ENCODE data around the gene ADGRL1.
"Not testable (repeated sequence)": the region's sequence is repeated elsewhere in the genome, so short reads cannot be mapped to it uniquely, and the experiment has no call there.

ADGRL1 gene

GRCh38 chr19:14189415-14189814 is 16.6 kb downstream of the ADGRL1 start:
- no peak for DNase-seq (ENCODE audit: low spot score)

GRCh38 chr19:14188086-14188485 is 17.9 kb downstream of the ADGRL1 start:
- not testable (repeated sequence) for DNase-seq (ENCODE audit: low spot score)

- DNase-seq (ENCODE audit: low spot score), result no peak
Observed at GRCh38 chr19:14187561-14187960, 18.4 kb downstream of the ADGRL1 start.

- not testable (repeated sequence) for DNase-seq (ENCODE audit: low spot score)
Observed at GRCh38 chr19:14186684-14187083, 19.3 kb downstream of the ADGRL1 start.

- DNase-seq (ENCODE audit: low spot score), result not testable (repeated sequence)
Observed at GRCh38 chr19:14185691-14186090, 20.3 kb downstream of the ADGRL1 start.

GRCh38 chr19:14185158-14185557 is 20.8 kb downstream of the ADGRL1 start:
- no peak for DNase-seq (ENCODE audit: low spot score)

GRCh38 chr19:14183741-14184350 is 22.1 kb downstream of the ADGRL1 start:
- no peak for DNase-seq (ENCODE audit: low spot score)

- DNase-seq (ENCODE audit: low spot score), result no peak
Observed at GRCh38 chr19:14182476-14182875, 23.5 kb downstream of the ADGRL1 start.

GRCh38 chr19:14181906-14182305 is 24.1 kb downstream of the ADGRL1 start:
- no peak for DNase-seq (ENCODE audit: low spot score)

GRCh38 chr19:14181199-14181598 is 24.8 kb downstream of the ADGRL1 start:
- DNase-seq (ENCODE audit: low spot score), result not testable (repeated sequence)

GRCh38 chr19:14177496-14178074 is 28.4 kb downstream of the ADGRL1 start:
- no peak for DNase-seq (ENCODE audit: low spot score)

GRCh38 chr19:14175351-14175792 is 30.6 kb downstream of the ADGRL1 start:
- DNase-seq (ENCODE audit: low spot score), result no peak

- no peak for DNase-seq (ENCODE audit: low spot score)
Observed at GRCh38 chr19:14174883-14175282, 31.1 kb downstream of the ADGRL1 start.

- no peak for DNase-seq (ENCODE audit: low spot score)
Observed at GRCh38 chr19:14168993-14169392, 37.0 kb downstream of the ADGRL1 start.

GRCh38 chr19:14168259-14168972 is 37.6 kb downstream of the ADGRL1 start:
- no peak for DNase-seq (ENCODE audit: low spot score)

GRCh38 chr19:14167576-14168138 is 38.3 kb downstream of the ADGRL1 start:
- DNase-seq (ENCODE audit: low spot score), result no peak

- no peak for DNase-seq (ENCODE audit: low spot score)
Observed at GRCh38 chr19:14166999-14167575, 38.9 kb downstream of the ADGRL1 start.

- DNase-seq (ENCODE audit: low spot score), result no peak
Observed at GRCh38 chr19:14165990-14166830, 39.8 kb downstream of the ADGRL1 start.

- no peak for DNase-seq (ENCODE audit: low spot score)
Observed at GRCh38 chr19:14164724-14165493, 41.1 kb downstream of the ADGRL1 start.

- DNase-seq (ENCODE audit: low spot score), result no peak
Observed at GRCh38 chr19:14164082-14164481, 41.9 kb downstream of the ADGRL1 start.

- DNase-seq (ENCODE audit: low spot score), result no peak
Observed at GRCh38 chr19:14162871-14163297, 43.1 kb downstream of the ADGRL1 start.
